ENCODE data around the gene GYG1.

Gene GYG1

DNA sequence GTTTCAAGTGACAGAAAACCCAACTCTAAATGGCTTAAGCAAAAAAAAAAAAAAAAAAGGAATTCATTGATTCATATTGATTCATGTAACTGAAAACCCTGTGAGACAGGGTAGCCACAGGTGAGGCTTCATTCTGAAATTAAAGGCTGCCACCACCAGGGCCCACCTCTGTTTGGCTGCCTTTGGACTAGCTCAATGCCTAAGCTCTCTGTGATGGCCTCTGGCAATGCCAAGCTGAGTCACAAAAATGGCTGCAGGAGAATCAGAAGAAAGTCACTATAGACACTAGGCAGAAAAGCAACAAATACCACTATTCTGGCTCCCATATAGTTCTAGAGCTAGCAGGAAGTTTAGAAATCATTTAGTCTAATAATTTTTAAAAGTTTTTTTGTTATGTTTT, 38.2 kb upstream of the GYG1 start:
- DNase-seq (ENCODE audit: low read depth): no peak
- TF ChIP-seq, protein P1, sequence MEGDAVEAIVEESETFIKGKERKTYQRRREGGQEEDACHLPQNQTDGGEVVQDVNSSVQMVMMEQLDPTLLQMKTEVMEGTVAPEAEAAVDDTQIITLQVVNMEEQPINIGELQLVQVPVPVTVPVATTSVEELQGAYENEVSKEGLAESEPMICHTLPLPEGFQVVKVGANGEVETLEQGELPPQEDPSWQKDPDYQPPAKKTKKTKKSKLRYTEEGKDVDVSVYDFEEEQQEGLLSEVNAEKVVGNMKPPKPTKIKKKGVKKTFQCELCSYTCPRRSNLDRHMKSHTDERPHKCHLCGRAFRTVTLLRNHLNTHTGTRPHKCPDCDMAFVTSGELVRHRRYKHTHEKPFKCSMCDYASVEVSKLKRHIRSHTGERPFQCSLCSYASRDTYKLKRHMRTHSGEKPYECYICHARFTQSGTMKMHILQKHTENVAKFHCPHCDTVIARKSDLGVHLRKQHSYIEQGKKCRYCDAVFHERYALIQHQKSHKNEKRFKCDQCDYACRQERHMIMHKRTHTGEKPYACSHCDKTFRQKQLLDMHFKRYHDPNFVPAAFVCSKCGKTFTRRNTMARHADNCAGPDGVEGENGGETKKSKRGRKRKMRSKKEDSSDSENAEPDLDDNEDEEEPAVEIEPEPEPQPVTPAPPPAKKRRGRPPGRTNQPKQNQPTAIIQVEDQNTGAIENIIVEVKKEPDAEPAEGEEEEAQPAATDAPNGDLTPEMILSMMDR (IDR thresholded peaks at IDR 0.05; ENCODE audit: insufficient read depth, low read depth, low read length, missing control alignments): no peak
- H3K4me3 ChIP-seq (ENCODE audit: low read depth, low read length): no peak overlapping the region

DNA sequence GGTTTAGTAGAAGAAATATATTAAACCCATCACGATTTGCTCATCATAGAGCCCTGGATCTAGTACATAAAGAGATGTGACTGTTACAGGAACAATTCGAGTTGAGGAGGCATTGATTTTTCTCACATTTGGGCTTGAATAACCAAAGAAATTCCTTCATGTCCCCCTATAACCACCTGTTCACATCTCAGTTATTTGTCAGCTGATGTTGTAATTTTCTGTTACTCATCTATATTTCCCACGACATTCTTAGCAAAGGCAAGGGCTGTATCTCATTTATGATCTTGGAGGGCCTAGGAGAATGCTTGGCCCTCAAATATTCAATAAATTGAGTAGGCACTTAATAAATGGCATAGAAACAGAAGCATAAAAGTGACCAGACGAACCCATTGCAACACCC, 36.4 kb upstream of the GYG1 start:
- TF ChIP-seq, protein P1 (IDR thresholded peaks at IDR 0.05; ENCODE audit: insufficient read depth, low read depth, low read length, missing control alignments): no peak
- no peak for DNase-seq (ENCODE audit: low read depth)
- no peak overlapping the region for H3K4me3 ChIP-seq (ENCODE audit: low read depth, low read length)

DNA sequence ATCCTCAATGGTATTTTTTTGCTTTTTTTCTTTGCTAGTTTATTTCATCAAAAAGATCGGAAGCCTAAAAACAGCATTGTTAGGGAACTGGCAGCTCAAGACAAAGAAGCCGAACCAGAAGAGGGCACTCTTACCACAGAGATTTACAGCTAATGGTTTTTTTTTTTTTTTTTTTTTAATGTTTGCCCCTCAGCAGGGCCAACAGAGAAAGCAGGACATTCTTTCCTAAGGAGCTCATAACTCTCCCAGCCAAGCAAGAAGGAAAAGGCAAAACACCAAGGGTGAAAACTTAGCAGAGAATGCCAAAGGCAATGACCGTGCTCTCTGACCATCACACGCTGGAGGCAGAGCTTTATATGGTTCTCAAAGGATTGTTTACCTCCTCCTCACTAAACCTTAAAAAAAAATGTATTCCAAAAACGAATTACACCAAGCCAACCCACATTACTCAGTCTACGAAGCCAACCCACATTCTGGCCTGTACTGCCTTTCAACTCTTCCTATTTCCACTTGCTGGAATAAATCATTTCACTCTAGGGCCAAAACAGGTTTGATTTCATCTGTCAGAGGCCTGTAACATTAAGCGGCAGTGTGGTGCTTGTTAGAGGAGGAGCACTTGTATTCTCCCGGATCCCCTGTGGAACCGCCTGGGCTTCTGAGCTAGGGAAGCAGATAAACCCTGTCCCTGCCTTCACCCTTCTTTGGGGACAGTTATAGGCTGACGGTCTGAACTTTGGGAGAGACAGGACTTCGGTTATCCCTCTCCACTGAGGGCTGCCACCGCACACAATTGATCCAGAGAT, 35.6 kb upstream of the GYG1 start:
- TF ChIP-seq, protein P1 (IDR thresholded peaks at IDR 0.05; ENCODE audit: insufficient read depth, low read depth, low read length, missing control alignments): peak; percentile 54
- peak; percentile 64 for DNase-seq (ENCODE audit: low read depth)
- no peak overlapping the region for H3K4me3 ChIP-seq (ENCODE audit: low read depth, low read length)

DNA sequence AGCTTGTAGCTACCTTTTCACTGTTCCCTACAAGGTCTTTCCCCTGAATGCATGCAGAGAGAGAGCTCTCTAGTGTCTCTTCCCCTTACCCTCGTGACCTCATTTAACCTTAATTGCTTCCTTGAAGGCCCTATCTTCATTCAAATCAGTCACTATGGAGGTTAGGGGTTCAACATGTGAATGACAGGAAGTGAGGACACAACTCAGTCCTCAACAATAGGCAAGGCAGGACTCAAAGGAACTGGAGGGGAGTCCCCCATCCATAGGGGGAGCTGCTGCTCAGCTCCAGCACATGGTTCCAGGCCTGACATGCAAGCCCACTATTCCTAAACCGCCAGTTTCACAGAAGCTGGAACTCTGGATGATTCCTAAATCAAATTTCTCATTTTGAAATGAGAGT, 33.8 kb upstream of the GYG1 start:
- H3K4me3 ChIP-seq (ENCODE audit: low read depth, low read length): no peak overlapping the region
- peak; percentile 26 for DNase-seq (ENCODE audit: low read depth)
- TF ChIP-seq, protein P1 (IDR thresholded peaks at IDR 0.05; ENCODE audit: insufficient read depth, low read depth, low read length, missing control alignments): no peak

DNA sequence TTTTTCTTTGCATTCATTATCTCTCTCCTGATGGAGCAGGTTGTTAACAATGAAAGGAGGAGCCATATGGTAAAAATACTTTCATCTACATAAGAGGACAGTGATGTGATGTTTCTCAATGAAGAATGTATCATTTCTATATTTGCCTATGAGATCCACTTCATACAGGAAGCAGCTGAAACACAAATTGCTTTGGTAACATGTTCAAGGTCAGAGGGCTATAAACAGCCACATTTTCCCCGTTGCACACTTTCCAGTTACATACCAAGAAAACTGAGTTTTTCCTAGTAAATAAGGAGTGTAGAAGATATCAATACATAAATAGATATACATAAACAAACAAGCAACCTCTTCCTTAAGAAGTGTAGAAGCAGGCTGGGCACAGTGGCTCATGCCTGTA, 32.6 kb upstream of the GYG1 start:
- no peak for DNase-seq (ENCODE audit: low read depth)
- no peak overlapping the region for H3K4me3 ChIP-seq (ENCODE audit: low read depth, low read length)
- TF ChIP-seq, protein P1 (IDR thresholded peaks at IDR 0.05; ENCODE audit: insufficient read depth, low read depth, low read length, missing control alignments): no peak

DNA sequence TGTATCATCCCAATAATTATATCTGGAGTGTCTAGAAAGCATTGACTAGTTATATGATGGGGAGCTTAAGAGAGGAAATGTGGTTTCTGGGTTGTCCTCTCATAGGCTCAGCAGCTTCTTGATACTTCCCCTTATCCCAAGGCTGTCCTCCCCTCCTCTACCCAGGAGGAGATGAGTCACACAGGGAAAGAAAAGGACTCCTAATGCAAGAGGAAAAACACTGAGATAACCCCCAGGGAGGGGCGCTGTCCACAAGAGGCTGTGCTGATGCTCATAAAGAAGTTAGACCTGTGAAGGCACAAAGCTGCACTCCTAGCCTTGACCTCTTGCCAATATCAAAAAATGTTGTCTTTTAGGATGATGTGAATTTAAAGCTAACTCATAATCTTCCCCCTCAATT, 28.8 kb upstream of the GYG1 start:
- no peak overlapping the region for H3K4me3 ChIP-seq (ENCODE audit: low read depth, low read length)
- DNase-seq (ENCODE audit: low read depth): no peak
- TF ChIP-seq, protein P1 (IDR thresholded peaks at IDR 0.05; ENCODE audit: insufficient read depth, low read depth, low read length, missing control alignments): no peak

DNA sequence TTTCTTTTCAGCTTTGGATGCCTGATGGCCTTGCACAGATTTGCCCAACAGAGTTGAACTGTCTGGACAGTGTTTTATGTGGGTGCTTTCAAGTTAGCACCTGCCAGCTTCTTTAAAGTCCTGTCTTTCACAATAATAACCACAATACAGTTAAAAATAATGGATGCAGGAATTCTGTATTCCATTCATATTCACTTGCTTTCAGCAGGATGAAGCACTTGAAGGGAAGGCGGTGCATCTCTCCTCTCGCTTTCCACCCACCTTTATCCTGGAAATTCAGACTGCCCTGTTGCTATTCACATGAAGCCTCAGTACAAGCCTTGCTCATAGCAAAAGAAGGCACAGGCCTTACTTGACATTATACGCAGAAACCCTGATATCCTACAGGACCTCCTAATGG, 26.5 kb upstream of the GYG1 start:
- TF ChIP-seq, protein P1 (IDR thresholded peaks at IDR 0.05; ENCODE audit: insufficient read depth, low read depth, low read length, missing control alignments): no peak
- DNase-seq (ENCODE audit: low read depth): no peak
- no peak overlapping the region for H3K4me3 ChIP-seq (ENCODE audit: low read depth, low read length)

All from GM12865 (cell line).